GM04504 (cell line): ENCODE measurements around the gene SPINK7.
"Not testable (repeated sequence)": the region's sequence is repeated elsewhere in the genome, so short reads cannot be mapped to it uniquely, and the experiment has no call there.

Experiments
- DNase-seq: peaks from one replicate; pipeline ENCODE4 v3.0.0-alpha.2; 2012; ENCODE audit warnings: low read depth

SPINK7 gene

DNA sequence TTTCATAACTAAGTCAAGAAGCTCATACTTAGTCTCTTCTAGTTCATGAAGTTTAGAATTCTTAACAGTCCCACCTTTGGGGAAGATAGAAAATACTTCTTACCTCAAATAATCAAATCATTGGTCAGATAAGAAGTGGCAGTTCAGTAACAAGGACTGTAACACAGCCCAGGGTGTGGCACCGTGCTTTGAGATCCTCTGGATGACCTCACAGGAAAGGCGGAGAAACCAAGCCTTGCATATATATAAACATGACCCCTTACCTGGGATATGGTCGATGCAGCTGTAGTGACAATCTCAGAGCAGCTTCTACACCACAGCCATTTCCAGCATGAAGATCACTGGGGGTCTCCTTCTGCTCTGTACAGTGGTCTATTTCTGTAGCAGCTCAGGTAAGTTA lies at the start of gene SPINK7:
TSS of gene SPINK7 (plus strand) at position 271 of the 400 bp plus-strand sequence. CDS start at position 332, 61 bp downstream.
- no peak for DNase-seq

DNA sequence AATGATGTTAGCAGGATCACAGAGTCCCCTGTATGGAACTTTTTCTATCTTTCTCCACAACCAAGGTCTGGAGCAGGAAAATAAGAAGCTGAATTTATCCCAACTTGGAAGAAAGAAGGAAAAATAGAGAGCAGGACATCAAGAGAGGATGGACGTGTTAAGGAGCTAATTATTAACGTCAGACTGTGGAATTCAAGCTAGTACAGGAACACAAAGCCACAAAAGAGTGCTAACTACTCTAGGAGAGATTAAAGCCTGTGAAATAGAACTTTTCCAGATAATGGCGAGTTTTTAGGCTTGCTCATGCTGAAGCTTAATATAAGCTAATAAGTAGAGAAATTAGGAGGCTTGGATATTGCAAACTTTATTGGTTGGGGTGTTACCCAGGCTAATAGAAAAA lies 44.3 kb upstream of the SPINK7 start:
- no peak for DNase-seq

DNA sequence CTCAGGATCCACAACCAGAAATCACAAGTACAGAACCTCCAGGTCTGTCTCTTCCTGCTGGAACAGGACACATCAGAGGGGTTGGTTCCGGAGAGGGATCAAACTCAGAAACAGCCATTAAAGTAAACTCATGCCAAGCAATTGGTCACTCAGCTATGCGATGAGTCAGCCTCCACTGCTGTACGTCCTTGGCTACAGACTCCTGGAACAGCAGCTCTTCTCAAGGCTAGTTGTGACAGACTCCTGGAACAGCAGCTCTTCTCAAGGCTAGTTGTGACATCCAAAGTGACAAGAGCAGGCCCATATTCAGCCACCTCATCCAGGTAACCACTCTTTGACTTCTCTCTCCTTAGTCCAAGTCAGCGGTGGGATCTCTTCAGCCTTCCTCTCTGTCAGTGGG lies 43.7 kb upstream of the SPINK7 start, which contains the start of gene SPINK13:
TSS of gene SPINK13 (plus strand) at position 229 of the 400 bp plus-strand sequence. CDS start 1,279 bp downstream, outside the sequence.
- peak; percentile 24 for DNase-seq

- DNase-seq, result not testable (repeated sequence)
Measured at GRCh38 chr5:148275129-148275528, 37.1 kb upstream of the SPINK7 start.

DNA sequence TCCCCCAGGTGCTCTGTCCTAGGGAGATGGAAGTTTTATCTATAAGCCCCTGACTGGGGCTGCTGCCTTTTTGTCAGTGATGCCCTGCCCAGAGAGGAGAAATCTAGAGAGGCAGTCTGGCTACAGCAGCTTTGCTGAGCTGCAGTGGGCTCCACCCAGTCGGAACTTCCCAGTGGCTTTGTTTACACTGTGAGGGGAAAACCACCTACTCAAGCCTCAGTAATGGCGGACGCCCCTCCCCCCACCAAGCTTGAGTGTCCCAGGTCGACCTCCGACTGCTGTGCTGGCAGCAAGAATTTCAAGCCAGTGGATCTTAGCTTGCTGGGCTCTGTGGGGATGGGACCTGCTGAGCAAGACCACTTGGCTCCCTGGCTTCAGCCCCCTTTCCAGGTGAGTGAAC lies 31.3 kb upstream of the SPINK7 start:
- DNase-seq, result not testable (repeated sequence)

- DNase-seq, result not testable (repeated sequence)
Measured at GRCh38 chr5:148281336-148281735, 30.9 kb upstream of the SPINK7 start.

DNA sequence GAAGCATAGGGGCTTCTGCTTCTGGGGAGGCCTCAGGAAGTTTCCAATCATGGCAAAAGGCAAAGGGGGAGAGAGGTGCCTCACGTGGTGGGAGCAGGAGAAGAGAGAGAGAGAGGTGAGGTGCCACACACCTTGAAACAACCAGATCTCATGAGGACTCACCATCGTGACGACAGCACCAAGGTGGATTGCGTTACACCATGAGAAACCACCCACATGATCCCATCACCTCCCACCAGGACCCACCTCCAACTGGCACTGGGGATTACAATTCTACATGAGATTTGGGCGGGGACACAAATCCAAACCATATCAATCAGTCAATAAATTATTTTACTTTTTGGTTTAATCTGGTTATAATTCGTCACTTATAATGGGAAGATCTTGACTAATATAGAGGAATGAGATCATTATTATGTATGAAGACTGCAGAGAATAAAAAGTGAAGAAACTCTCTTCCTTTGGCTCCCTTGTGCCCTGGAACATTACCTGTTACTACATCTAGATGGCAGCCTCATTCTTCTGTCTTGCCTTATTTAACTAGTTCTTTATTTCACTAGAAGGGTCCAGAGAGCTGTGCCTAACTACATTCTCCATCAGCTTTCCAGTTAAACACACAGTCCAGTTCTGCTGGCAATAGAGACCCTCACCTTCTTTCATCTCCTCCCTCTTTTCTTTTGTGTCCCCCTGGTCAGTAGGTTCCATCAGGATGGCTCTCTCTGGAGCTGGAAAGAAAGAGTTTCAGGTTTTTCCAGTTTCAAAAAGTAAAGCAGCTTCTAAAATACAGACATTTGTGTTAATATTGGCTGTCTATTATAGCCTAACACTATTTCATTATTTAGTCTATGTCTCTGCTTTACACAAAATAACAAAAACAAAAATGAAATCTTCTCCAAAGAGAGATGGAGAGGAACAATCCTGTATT lies 21.7 kb upstream of the SPINK7 start:
- DNase-seq, result no peak

DNA sequence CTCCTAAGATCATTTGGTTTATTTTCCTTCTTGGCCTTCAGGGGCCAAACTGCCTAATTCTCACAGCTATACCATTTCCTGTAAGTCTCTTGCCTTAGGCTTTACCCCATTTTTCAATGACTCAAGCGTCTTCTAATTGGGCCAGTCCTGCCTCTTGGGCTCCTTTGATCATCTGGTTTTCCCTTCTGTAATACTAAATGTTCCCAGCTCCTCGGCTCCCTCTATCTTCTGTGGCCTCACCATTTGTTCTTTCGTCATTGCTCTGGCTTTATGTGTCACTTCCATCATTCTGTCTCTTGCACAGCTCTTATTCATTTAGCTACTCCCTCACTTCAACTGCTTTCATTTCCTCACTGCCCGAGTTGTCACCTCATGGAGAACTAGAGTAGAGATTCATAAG lies 14.5 kb upstream of the SPINK7 start:
- no peak for DNase-seq

DNA sequence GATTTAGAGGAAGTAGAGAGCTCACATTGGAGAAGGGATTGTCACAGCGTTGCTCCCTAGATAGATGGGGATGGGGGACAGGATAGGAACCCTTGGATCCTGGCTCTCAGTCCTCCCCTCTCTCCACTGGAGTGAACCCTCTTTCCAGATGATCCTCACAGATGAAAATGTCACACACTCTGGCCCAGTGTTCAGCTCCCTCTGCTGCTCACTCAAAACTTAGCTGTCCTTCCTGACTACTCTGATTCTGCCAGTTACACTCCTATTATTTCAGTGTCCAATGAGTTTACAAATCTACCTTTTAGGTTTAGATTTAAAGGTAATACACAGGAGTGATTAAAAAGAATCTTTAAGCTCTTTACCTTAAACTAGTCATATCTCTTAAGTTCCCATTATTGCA lies 5.8 kb upstream of the SPINK7 start:
- no peak for DNase-seq

DNA sequence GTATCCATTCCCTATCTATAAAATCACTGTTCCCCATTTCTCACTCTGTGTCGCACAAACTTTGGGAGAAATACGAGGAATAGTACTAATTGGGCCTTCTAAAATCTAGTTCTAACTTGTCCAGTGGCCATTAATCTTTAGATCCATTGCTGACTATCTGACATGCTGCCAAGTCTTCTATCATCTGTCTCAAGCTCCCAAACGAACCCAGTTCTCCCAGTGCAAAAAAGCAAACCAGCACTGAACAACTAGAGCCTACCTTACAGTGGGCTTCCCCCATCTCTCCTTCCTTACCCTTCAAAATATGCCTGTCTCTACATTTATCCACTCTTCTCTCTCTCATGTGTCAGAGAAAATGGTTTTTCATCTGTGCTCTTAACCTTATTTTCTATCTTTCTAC lies 3.2 kb upstream of the SPINK7 start:
- DNase-seq, result no peak

DNA sequence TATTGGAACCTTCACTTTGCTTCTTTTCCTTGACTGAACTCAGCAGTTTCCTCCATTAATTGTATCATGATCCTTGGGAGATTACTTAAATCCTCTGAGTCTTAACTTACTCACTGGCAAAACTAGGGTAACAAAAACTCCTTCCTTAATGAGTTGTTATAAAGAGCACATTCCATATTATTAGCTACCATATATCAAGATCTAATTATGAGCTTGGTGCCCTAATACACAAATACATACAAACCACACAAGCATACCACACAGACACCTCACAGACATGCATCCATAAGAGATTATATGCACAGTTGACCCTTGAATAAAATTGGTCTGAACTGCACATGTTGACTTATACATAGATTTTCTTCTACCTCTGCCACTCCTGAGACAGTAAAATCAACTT lies 2.5 kb upstream of the SPINK7 start:
- DNase-seq, result no peak

GRCh38 chr5:148311484-148311883 lies 739 bp upstream of the SPINK7 start:
- no peak for DNase-seq

- DNase-seq, result no peak
Measured at GRCh38 chr5:148314187-148314586, 2.0 kb downstream of the SPINK7 start.

DNA sequence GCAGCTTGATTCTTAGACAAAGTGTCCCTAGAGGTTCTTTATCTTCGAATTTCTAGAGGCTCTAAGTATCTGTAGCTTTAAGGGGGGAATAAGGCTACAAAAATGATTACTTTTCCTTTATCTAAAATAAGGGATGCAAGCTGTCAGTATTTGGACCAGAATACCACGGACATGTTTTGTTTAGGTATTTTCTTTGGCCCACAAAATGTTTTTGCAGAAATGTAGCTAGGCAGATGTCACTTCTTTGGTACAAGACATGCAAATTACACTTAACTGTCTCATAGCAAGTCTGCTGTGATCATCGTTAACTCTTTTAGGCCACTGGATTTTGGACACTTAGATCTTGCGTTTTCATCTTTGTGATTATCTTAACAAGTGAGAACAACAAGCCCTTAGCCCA lies 2.5 kb downstream of the SPINK7 start:
- DNase-seq, result no peak

DNA sequence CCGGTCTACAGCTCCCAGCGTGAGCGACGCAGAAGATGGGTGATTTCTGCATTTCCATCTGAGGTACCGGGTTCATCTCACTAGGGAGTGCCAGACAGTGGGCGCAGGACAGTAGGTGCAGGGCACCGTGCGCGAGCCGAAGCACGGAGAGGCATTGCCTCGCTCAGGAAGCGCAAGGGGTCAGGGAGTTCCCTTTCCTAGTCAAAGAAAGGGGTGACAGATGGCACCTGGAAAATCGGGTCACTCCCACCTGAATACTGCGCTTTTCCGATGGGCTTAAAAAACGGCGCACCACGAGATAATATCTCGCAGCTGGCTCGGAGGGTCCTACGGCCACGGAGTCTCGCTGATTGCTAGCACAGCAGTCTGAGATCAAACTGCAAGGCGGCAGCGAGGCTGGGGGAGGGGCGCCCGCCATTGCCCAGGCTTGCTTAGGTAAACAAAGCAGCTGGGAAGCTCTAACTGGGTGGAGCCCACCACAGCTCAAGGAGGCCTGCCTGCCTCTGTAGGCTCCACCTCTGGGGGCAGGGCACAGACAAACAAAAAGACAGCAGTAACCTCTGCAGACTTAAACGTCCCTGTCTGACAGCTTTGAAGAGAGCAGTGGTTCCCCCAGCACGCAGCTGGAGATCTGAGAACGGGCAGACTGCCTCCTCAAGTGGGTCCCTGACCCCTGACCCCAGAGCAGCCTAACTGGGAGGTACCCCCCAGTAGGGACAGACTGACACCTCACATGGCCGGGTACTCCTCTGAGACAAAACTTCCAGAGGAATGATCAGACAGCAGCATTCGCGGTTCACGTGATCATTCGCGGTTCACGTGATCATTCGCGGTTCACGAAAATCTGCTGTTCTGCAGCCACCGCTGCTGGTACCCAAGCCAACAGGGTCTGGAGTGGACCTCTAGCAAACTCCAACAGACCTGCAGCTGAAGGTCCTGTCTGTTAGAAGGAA lies 8.1 kb downstream of the SPINK7 start:
- DNase-seq, result not testable (repeated sequence)

DNA sequence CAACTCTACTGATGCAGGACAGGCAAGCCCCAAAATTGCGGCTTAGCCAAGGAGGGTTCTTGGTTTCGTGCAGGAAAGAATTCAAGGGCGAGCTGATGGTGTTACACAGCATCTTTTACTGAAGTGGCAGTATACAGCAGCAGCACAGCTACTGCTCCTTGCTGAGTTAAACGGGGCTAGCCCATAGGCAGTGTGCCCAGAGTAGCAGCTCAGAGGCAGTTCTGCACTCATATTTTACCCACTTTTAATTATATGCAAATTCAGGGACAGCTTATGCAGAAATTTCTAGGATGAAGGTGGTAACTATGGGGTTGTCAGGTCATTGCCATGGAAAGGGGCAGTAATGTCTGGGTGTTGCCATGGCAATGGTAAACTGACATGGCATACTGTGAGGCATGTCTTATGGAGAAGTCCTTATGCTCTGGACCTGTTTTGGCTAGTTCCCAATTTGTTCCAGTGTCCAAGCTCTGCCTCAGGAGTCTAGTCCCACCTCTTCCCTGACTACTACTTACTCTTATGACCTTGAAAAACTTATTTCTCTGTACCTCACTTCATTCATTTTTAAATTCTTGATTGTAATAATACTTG lies 21.1 kb downstream of the SPINK7 start:
- no peak for DNase-seq

- no peak for DNase-seq
Measured at GRCh38 chr5:148335259-148335658, 23.0 kb downstream of the SPINK7 start, which contains the start of gene SPINK9. TSS of gene SPINK9 (plus strand) at chr5:148335559. CDS start at chr5:148335614, 55 bp downstream.

DNA sequence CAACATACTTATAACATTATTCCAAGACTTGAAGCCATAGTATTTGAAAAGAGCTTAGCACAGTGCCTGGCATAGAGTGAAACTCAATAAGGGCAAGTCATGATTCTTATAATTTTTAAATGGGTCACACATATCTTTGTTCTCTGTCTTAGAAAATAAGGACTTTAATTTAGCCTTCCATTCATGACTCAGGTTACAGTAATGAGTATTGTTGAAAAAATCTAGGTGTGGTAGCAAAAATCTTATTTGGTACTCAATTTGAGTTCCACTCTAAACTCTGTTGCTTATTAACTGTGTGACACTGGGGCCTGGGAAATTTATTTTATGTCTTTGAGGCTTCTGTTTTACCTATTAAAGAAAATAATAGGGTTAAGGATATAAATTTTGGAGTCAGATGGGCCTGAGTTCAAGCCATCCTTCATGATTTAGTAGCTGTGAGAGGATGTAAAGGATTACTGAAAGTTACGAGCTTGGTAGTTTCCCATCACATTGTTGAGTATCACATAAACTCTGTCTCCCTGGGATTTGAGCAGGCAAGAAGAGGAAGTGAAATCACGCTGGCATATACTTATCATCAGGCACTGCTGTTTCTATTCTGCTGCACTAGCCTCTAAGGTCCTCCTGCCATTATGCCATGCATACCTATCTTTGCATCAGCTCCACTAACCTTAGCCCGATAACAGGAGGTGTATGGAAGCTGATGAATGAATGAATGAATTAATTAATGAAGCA lies 24.6 kb downstream of the SPINK7 start:
- no peak for DNase-seq

GRCh38 chr5:148342371-148343045 lies 30.3 kb downstream of the SPINK7 start:
- DNase-seq, result no peak

DNA sequence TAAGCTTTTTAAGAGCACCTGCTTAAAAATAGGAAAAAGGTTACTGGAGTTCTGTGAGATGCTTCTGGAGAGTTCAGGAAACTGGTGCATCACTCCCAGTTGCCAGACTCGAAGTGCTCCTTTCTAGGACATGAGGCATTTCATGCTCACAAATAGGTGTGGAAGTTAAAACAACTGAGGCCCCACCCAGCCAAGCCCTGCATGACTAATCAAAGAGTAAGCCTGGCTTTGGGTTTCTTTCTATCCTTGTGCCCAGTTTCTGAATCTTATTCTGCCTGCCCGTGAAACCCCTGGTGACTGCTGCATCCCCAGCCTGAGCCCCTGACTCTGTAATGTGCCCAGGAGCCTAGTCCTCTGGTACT lies 30.8 kb downstream of the SPINK7 start:
- DNase-seq, result no peak
